H9 (cell line): ENCODE measurements around the gene MYL2. TPM values are rescaled to one million over a fixed set of nuclear protein-coding genes. Genes with fewer than 3 reads are reported as not detected.

Source experiments
- DNase-seq: peaks from one replicate; pipeline ENCODE4 v3.0.0-alpha.2; 2017
- H2AFZ ChIP-seq: one replicate; pipeline ENCODE4 v1.6.1; 2013; ENCODE audit warnings: mild to moderate bottlenecking, low read length, control low read depth, moderate library complexity
- H2AK5ac ChIP-seq: 2 replicates; pipeline ENCODE4 v1.6.1; 2013; ENCODE audit warnings: low read length, control low read depth, mixed read lengths; ENCODE audit not compliant: insufficient read length
- H2BK120ac ChIP-seq: one replicate; pipeline ENCODE4 v1.6.1; 2013; ENCODE audit warnings: low read depth, mild to moderate bottlenecking, low read length, control low read depth, inconsistent platforms; ENCODE audit not compliant: poor library complexity, severe bottlenecking
- H2BK12ac ChIP-seq: 2 replicates; pipeline ENCODE4 v1.6.1; 2013; ENCODE audit warnings: low read length, control low read depth, mixed read lengths, low read depth; ENCODE audit not compliant: insufficient read length
- H2BK15ac ChIP-seq: 2 replicates; pipeline ENCODE4 v1.6.1; 2013; ENCODE audit warnings: low read depth, low read length, control low read depth
- H2BK20ac ChIP-seq: one replicate; pipeline ENCODE4 v1.6.1; 2013; ENCODE audit warnings: low read depth, mild to moderate bottlenecking, low read length, control low read depth, inconsistent platforms; ENCODE audit not compliant: poor library complexity, severe bottlenecking
- H2BK5ac ChIP-seq: 2 replicates; pipeline ENCODE4 v1.6.1; 2013; ENCODE audit warnings: low read length, control low read depth, mixed read lengths; ENCODE audit not compliant: insufficient read length
- H3K14ac ChIP-seq: 2 replicates; pipeline ENCODE4 v1.6.1; 2013; ENCODE audit warnings: low read length, control low read depth; ENCODE audit not compliant: insufficient read depth
- H3K18ac ChIP-seq: 2 replicates; pipeline ENCODE4 v1.6.1; 2013; ENCODE audit warnings: low read depth, mild to moderate bottlenecking, mixed read lengths, low read length, control low read depth; ENCODE audit not compliant: insufficient read length
- H3K23ac ChIP-seq: 2 replicates; pipeline ENCODE4 v1.6.1; 2013; ENCODE audit warnings: low read length, control low read depth, mixed read lengths, low read depth; ENCODE audit not compliant: insufficient read length
- H3K23me2 ChIP-seq: 2 replicates; pipeline ENCODE4 v1.6.1; 2013; ENCODE audit warnings: low read depth, mild to moderate bottlenecking, mixed read lengths, low read length, control low read depth; ENCODE audit not compliant: insufficient read length, poor library complexity, severe bottlenecking
- H3K27ac ChIP-seq: 2 replicates; pipeline ENCODE4 v1.5.1; 2013; ENCODE audit warnings: low read length, control low read depth, mixed read lengths, low read depth; ENCODE audit not compliant: insufficient read length
- H3K27me3 ChIP-seq: 2 replicates; pipeline ENCODE4 v1.6.1; 2013; ENCODE audit warnings: low read length, control low read depth, inconsistent platforms; ENCODE audit not compliant: insufficient read depth
- H3K4ac ChIP-seq: 2 replicates; pipeline ENCODE4 v1.6.1; 2013; ENCODE audit warnings: low read depth, mild to moderate bottlenecking, control low read depth, inconsistent platforms, low read length, moderate library complexity
- H3K4me1 ChIP-seq: 2 replicates; pipeline ENCODE4 v1.6.1; 2013; ENCODE audit warnings: low read length, control low read depth, inconsistent platforms; ENCODE audit not compliant: insufficient read depth
- H3K4me2 ChIP-seq: 2 replicates; pipeline ENCODE4 v1.6.1; 2013; ENCODE audit warnings: low read length, control low read depth, mixed read lengths; ENCODE audit not compliant: insufficient read length, insufficient read depth
- H3K56ac ChIP-seq: 2 replicates; pipeline ENCODE4 v1.6.1; 2013; ENCODE audit warnings: low read depth, mild to moderate bottlenecking, mixed read lengths, low read length, control low read depth; ENCODE audit not compliant: insufficient read length
- H3K79me1 ChIP-seq: 2 replicates; pipeline ENCODE4 v1.6.1; 2013; ENCODE audit warnings: low read depth, mild to moderate bottlenecking, moderate library complexity, low read length, control low read depth, inconsistent platforms; ENCODE audit not compliant: insufficient read depth, poor library complexity, severe bottlenecking
- H3K79me2 ChIP-seq: 2 replicates; pipeline ENCODE4 v1.6.1; 2013; ENCODE audit warnings: low read length, control low read depth, inconsistent platforms; ENCODE audit not compliant: insufficient read depth
- H3K9ac ChIP-seq: 2 replicates; pipeline ENCODE4 v1.6.1; 2013; ENCODE audit warnings: low read length, control low read depth, mixed read lengths; ENCODE audit not compliant: insufficient read length; ENCODE audit errors: extremely low read depth
- H3K9me3 ChIP-seq: one replicate; pipeline ENCODE4 v1.6.1; 2013; ENCODE audit warnings: low read depth, low read length, inconsistent platforms; ENCODE audit not compliant: control insufficient read depth
- H3T11ph ChIP-seq: one replicate; pipeline ENCODE4 v1.6.1; 2013; ENCODE audit warnings: mild to moderate bottlenecking, low read length, control low read depth, inconsistent platforms
- H4K20me1 ChIP-seq: one replicate; pipeline ENCODE4 v1.6.1; 2013; ENCODE audit not compliant: control insufficient read depth, insufficient read length, insufficient read depth
- H4K5ac ChIP-seq: 2 replicates; pipeline ENCODE4 v1.6.1; 2013; ENCODE audit warnings: low read depth, mild to moderate bottlenecking, mixed read lengths, low read length, control low read depth; ENCODE audit not compliant: insufficient read length
- H4K8ac ChIP-seq: replicated peaks from 2 replicates; pipeline ENCODE4 v1.6.1; 2013; ENCODE audit warnings: low read length, control low read depth, mixed read lengths, low read depth; ENCODE audit not compliant: insufficient read length
- H4K91ac ChIP-seq: 2 replicates; pipeline ENCODE4 v1.6.1; 2013; ENCODE audit warnings: low read depth, mild to moderate bottlenecking, moderate library complexity, mixed read lengths, low read length, control low read depth; ENCODE audit not compliant: insufficient read length
- H3K27ac Mint-ChIP-seq, 3 experiments: 2 replicates in 2 of 3; 3 replicates in 1 of 3; pipeline ENCODE4 v1.8.0; 2020 to 2021; ENCODE audit warnings: mixed read lengths in 3 of 3, mild to moderate bottlenecking in 1 of 3, moderate library complexity in 1 of 3
- H3K27me3 Mint-ChIP-seq: 2 replicates; pipeline ENCODE4 v1.8.0; 2021; ENCODE audit warnings: low read depth, mild to moderate bottlenecking, moderate library complexity, mixed read lengths
- H3K36me3 Mint-ChIP-seq, 3 experiments: 2 replicates in 2 of 3; 3 replicates in 1 of 3; pipeline ENCODE4 v1.8.0; 2020 to 2021; ENCODE audit warnings: low read depth in 3 of 3, mixed read lengths in 3 of 3; ENCODE audit not compliant: insufficient read depth in 1 of 3
- H3K4me1 Mint-ChIP-seq, 2 experiments: 2 replicates each; pipeline ENCODE4 v1.8.0; 2020; ENCODE audit warnings: mixed read lengths in 2 of 2
- H3K4me3 Mint-ChIP-seq, 2 experiments: 2 replicates in 1 of 2; 3 replicates in 1 of 2; pipeline ENCODE4 v1.8.0; 2020 to 2021; ENCODE audit warnings: mild to moderate bottlenecking in 2 of 2, mixed read lengths in 2 of 2, moderate library complexity in 1 of 2
- H3K9me3 Mint-ChIP-seq, 2 experiments: 2 replicates in 1 of 2; 3 replicates in 1 of 2; pipeline ENCODE4 v1.8.0; 2020; ENCODE audit warnings: mild to moderate bottlenecking in 2 of 2, mixed read lengths in 2 of 2, moderate library complexity in 1 of 2
- WGBS: extraction: QIAGEN DNeasy Blood & Tissue Kit; methylation state at CpG from one replicate; pipeline ENCODE4 v1.1.7; 2013; ENCODE audit warnings: missing lambda C conversion rate, low lambda C conversion rate, mixed read lengths; ENCODE audit not compliant: insufficient read length; ENCODE audit errors: extremely low coverage; 5-methylcytosine and 5-hydroxymethylcytosine counted together
- total RNA-seq: library from RNA; stranded (reverse); gene quantifications from 2 replicates; pipeline ENCODE4 v1.2.1, GENCODE V29; 2021
- TF ChIP-seq, protein P1 (sequence below): fragments of 200-600 bp; sonication (generic); conservative IDR thresholded peaks from 3 replicates; pipeline ENCODE4 v1.8.0; 2021; ENCODE audit warnings: antibody characterized with exemption, mild to moderate bottlenecking

Gene MYL2
- total RNA-seq, 1 experiment from 2014 or later: not detected

- Histone ChIP-seq H3K79me2 (no peaks in the 10 kb centered on the region), H3K9me3 (no peaks in the 10 kb centered on the region), H4K5ac (no peak overlapping the region), H3K9ac (no peak overlapping the region), H3K4me2 (no peak overlapping the region), H3K14ac (no peak overlapping the region; the same call in 1 of the 2 replicates), H2BK12ac (no peak overlapping the region), H4K91ac (no peak overlapping the region), H2AFZ (no peak overlapping the region), H3K23me2 (no peaks in the 10 kb centered on the region), H3K4me1 (peaks cover 3% of the 10 kb centered on the region; the same call in 1 of the 2 replicates), H2BK15ac (no peak overlapping the region), H3T11ph (no peak overlapping the region), H3K27ac (no peak overlapping the region), H2BK20ac (no peak overlapping the region), H2AK5ac (no peak overlapping the region), H4K20me1 (no peaks in the 10 kb centered on the region), H3K27me3 (no peaks in the 10 kb centered on the region), H2BK5ac (no peak overlapping the region), H3K56ac (no peak overlapping the region), H4K8ac (no peak overlapping the region), H2BK120ac (no peak overlapping the region), H3K23ac (no peak overlapping the region), H3K18ac (no peak overlapping the region), H3K4ac (no peak overlapping the region), H3K79me1 (no peaks in the 10 kb centered on the region)
- Mint-ChIP-seq H3K4me3 (no peak overlapping the region), H3K4me1 (peaks cover 51 to 56% of the 10 kb centered on the region in 2 experiments), H3K9me3 (no peaks in the 10 kb centered on the region; a peak in 2 of 5 replicates), H3K27me3 (no peaks in the 10 kb centered on the region; the same call in 1 of the 2 replicates), H3K36me3 (0 out of 7 replicates have a peak, but pooled peaks cover 0 to 3% (median 0%) of the 10 kb centered on the region in 3 experiments), H3K27ac (peak overlapping the region in 1 of 3 experiments; percentile 41; a peak in 1 of 7 replicates)
- no peak for DNase-seq
- no CpG with 5 or more reads among the region's 10 CpGs for WGBS
- TF ChIP-seq, protein P1, sequence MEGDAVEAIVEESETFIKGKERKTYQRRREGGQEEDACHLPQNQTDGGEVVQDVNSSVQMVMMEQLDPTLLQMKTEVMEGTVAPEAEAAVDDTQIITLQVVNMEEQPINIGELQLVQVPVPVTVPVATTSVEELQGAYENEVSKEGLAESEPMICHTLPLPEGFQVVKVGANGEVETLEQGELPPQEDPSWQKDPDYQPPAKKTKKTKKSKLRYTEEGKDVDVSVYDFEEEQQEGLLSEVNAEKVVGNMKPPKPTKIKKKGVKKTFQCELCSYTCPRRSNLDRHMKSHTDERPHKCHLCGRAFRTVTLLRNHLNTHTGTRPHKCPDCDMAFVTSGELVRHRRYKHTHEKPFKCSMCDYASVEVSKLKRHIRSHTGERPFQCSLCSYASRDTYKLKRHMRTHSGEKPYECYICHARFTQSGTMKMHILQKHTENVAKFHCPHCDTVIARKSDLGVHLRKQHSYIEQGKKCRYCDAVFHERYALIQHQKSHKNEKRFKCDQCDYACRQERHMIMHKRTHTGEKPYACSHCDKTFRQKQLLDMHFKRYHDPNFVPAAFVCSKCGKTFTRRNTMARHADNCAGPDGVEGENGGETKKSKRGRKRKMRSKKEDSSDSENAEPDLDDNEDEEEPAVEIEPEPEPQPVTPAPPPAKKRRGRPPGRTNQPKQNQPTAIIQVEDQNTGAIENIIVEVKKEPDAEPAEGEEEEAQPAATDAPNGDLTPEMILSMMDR: no peak
Observed at GRCh38 chr12:110921262-110921661, 883 bp upstream of the MYL2 start.
